HUDEP-2 (cell line): ENCODE data around the gene MRPL10.
A peak's percentile ranks its signal among the peaks of the same experiment; 100 is the strongest.

Source experiments
- DNase-seq, 76 experiments: peaks; one replicate each; lab custom pipeline; 2025; ENCODE audit not compliant: unreplicated experiment in 76 of 76; lab: John Stamatoyannopoulos, UW

MRPL10 gene

GRCh38 chr17:47831003-47831933, at the start of gene MRPL10, which contains the start of gene LRRC46:
Gene MRPL10, minus strand, starts transcription at chr17:47831541. Its CDS starts 30 bp downstream, at chr17:47831511.
Gene LRRC46, plus strand, starts transcription at chr17:47831670. Its CDS starts 320 bp downstream, at chr17:47831990.
- DNase-seq: peak in 73 of 76 experiments; percentile 46 to 92 (median 81)

GRCh38 chr17:47879776-47880454, 48.6 kb upstream of the MRPL10 start:
- no peak for DNase-seq

GRCh38 chr17:47879028-47879585, 47.8 kb upstream of the MRPL10 start:
- DNase-seq: no peak

GRCh38 chr17:47878203-47879027, 47.1 kb upstream of the MRPL10 start:
- no peak for DNase-seq

- no peak for DNase-seq
Measured at GRCh38 chr17:47877368-47878034, 46.2 kb upstream of the MRPL10 start.

GRCh38 chr17:47875011-47875985, 44.0 kb upstream of the MRPL10 start:
- no peak for DNase-seq

GRCh38 chr17:47873200-47874090, 42.1 kb upstream of the MRPL10 start:
- no peak for DNase-seq

GRCh38 chr17:47872651-47873161, 41.4 kb upstream of the MRPL10 start:
- no peak for DNase-seq

- DNase-seq: no peak
Measured at GRCh38 chr17:47872019-47872650, 40.8 kb upstream of the MRPL10 start.

GRCh38 chr17:47871048-47871447, 39.7 kb upstream of the MRPL10 start:
- DNase-seq: no peak

- no peak for DNase-seq
Measured at GRCh38 chr17:47870056-47870455, 38.7 kb upstream of the MRPL10 start.

- DNase-seq: no peak
Measured at GRCh38 chr17:47869114-47869513, 37.8 kb upstream of the MRPL10 start.

GRCh38 chr17:47867813-47868533, 36.6 kb upstream of the MRPL10 start:
- DNase-seq: no peak

- DNase-seq: peak in 3 of 76 experiments; percentile 7 to 33 (median 30)
Measured at GRCh38 chr17:47866941-47867340, 35.6 kb upstream of the MRPL10 start.

GRCh38 chr17:47864791-47865216, 33.5 kb upstream of the MRPL10 start:
- DNase-seq: no peak
